Measurements from ENCODE around the gene MYD88.

MYD88 gene

GRCh38 chr3:38152609-38153008 lies 14.1 kb downstream of the MYD88 start:
- Histone ChIP-seq H4K20me1 (ENCODE audit: low read depth, low read length) (no peaks in the 10 kb centered on the region), H3K4me2 (ENCODE audit: low read depth, low read length, poor library complexity, severe bottlenecking) (no peak overlapping the region), H3K9me3 (ENCODE audit: insufficient read depth, low read length) (no peaks in the 10 kb centered on the region), H3K36me3 (ENCODE audit: low read length) (no peaks in the 10 kb centered on the region), H2AFZ (ENCODE audit: low read depth, low read length, severe bottlenecking) (no peak overlapping the region), H3K27ac (ENCODE audit: low read depth, low read length) (no peak overlapping the region), H3F3A (ENCODE audit: insufficient read depth) (no peaks in the 10 kb centered on the region), H3K9me2 (replicated peaks; ENCODE audit: insufficient read depth, low read length) (no peaks in the 10 kb centered on the region), H3K79me2 (ENCODE audit: insufficient read depth, low read length) (no peaks in the 10 kb centered on the region), H3K9ac (ENCODE audit: low read length) (no peak overlapping the region), H3K4me3 (ENCODE audit: insufficient read depth, low read length, poor library complexity, severe bottlenecking) (no peak overlapping the region), H3K27me3 (ENCODE audit: low read length) (no peaks in the 10 kb centered on the region)
- TF ChIP-seq CTCF (IDR thresholded peaks at IDR 0.05; ENCODE audit: insufficient read depth, low read length, poor library complexity, severe bottlenecking): no peak
- TF ChIP-seq EZH2phosphoT487 (conservative IDR thresholded peaks at IDR 0.05; ENCODE audit: low read length): no peak

- Histone ChIP-seq H3K9me2 (replicated peaks; ENCODE audit: insufficient read depth, low read length) (no peaks in the 10 kb centered on the region), H3K27me3 (ENCODE audit: low read length) (no peaks in the 10 kb centered on the region), H4K20me1 (ENCODE audit: low read depth, low read length) (no peaks in the 10 kb centered on the region), H3K4me3 (ENCODE audit: insufficient read depth, low read length, poor library complexity, severe bottlenecking) (no peak overlapping the region), H3K9ac (ENCODE audit: low read length) (no peak overlapping the region), H2AFZ (ENCODE audit: low read depth, low read length, severe bottlenecking) (no peak overlapping the region), H3K27ac (ENCODE audit: low read depth, low read length) (no peak overlapping the region), H3K79me2 (ENCODE audit: insufficient read depth, low read length) (no peaks in the 10 kb centered on the region), H3K36me3 (ENCODE audit: low read length) (no peaks in the 10 kb centered on the region), H3K4me2 (ENCODE audit: low read depth, low read length, poor library complexity, severe bottlenecking) (no peak overlapping the region), H3F3A (ENCODE audit: insufficient read depth) (no peaks in the 10 kb centered on the region), H3K9me3 (ENCODE audit: insufficient read depth, low read length) (no peaks in the 10 kb centered on the region)
- TF ChIP-seq EZH2phosphoT487 (conservative IDR thresholded peaks at IDR 0.05; ENCODE audit: low read length): no peak
- no peak for TF ChIP-seq CTCF (IDR thresholded peaks at IDR 0.05; ENCODE audit: insufficient read depth, low read length, poor library complexity, severe bottlenecking)
Measured at GRCh38 chr3:38153221-38153620, 14.8 kb downstream of the MYD88 start.

GRCh38 chr3:38154033-38154494 lies 15.6 kb downstream of the MYD88 start:
- Histone ChIP-seq H3K9ac (ENCODE audit: low read length) (no peak overlapping the region), H3K27ac (ENCODE audit: low read depth, low read length) (no peak overlapping the region), H3K27me3 (ENCODE audit: low read length) (no peaks in the 10 kb centered on the region), H3F3A (ENCODE audit: insufficient read depth) (no peaks in the 10 kb centered on the region), H3K36me3 (ENCODE audit: low read length) (no peaks in the 10 kb centered on the region), H3K79me2 (ENCODE audit: insufficient read depth, low read length) (no peaks in the 10 kb centered on the region), H2AFZ (ENCODE audit: low read depth, low read length, severe bottlenecking) (no peak overlapping the region), H3K4me2 (ENCODE audit: low read depth, low read length, poor library complexity, severe bottlenecking) (no peak overlapping the region), H3K9me2 (replicated peaks; ENCODE audit: insufficient read depth, low read length) (no peaks in the 10 kb centered on the region), H3K4me3 (ENCODE audit: insufficient read depth, low read length, poor library complexity, severe bottlenecking) (no peak overlapping the region), H3K9me3 (ENCODE audit: insufficient read depth, low read length) (no peaks in the 10 kb centered on the region), H4K20me1 (ENCODE audit: low read depth, low read length) (no peaks in the 10 kb centered on the region)
- TF ChIP-seq EZH2phosphoT487 (conservative IDR thresholded peaks at IDR 0.05; ENCODE audit: low read length): no peak
- TF ChIP-seq CTCF (IDR thresholded peaks at IDR 0.05; ENCODE audit: insufficient read depth, low read length, poor library complexity, severe bottlenecking): no peak
